GM12872 (cell line): ENCODE results near the gene ETS1.

Source experiments
- CTCF ChIP-seq: IDR thresholded peaks from 3 replicates; pipeline ENCODE4 v1.5.1; 2011; ENCODE audit warnings: low read depth, mild to moderate bottlenecking, low read length, moderate library complexity; ENCODE audit not compliant: insufficient read depth

The ETS1 gene

GRCh38 chr11:128450882-128451651 lies 136.3 kb downstream of the ETS1 start:
- no peak for TF ChIP-seq CTCF

DNA sequence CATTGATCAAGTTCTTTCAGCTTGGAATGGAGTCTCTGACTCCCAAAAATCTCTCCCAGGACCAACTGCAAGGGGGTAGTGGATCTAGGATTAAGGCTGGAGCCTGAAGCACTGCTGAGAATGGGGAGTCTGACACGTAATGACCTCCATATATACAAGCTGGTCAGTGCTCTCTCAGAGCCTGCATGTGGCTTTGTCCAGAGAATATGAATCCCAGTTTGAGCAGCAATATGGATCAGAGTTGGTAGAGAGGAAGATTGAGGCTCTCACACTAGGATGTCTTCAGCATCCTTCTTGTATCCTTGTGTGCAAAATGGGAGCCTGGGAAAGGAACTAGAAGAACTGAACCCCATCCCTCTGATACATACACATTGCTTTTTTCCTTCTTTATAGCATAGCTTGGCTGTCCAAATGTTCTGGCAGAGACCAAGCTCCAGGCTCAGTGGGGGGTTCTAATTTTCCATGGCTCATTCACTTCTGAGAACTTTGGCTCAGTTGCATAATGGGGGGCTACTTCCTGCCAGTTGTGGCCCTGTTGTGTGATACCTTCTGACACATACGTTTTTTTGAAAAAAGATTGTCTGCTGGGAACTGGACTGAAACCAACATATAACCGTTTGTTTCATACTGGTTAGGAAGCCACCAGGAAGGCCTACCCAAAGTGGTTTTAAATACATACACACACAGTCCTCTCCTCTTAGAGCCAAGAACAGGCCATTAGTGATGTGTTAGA lies 138.2 kb downstream of the ETS1 start:
- no peak for TF ChIP-seq CTCF

DNA sequence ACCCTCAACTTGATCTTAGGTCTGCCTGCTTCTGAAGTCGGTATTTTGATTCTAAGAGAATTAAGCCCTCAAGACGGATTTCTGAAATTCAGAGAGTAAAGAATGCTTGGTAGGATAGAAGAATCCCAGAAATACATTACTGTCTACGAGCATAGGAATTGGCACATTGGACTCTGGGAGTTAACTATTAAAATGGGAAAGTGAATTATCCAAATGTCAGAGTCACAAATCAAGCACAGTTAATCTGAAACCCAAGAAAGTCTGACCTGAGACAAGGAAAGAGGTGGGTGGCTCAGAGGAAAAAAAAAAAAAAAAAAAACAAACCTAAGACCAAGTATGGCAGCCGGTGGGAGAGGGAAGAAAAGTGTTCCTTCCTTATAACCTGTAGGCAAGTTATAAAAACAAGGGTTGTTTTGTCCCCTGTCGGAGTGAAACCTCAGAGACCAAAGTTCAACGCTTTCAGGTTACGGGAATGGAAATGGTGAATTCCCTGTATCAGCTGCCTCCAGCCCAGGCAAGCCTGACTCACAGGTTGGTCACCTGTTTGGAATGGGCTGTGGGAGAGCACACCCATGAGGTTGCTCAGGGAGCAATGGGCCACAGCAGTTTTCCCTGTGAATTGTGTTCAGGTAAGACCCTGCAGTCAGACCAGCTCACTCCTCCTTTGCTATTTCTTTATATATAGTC lies 139.0 kb downstream of the ETS1 start:
- no peak for TF ChIP-seq CTCF

DNA sequence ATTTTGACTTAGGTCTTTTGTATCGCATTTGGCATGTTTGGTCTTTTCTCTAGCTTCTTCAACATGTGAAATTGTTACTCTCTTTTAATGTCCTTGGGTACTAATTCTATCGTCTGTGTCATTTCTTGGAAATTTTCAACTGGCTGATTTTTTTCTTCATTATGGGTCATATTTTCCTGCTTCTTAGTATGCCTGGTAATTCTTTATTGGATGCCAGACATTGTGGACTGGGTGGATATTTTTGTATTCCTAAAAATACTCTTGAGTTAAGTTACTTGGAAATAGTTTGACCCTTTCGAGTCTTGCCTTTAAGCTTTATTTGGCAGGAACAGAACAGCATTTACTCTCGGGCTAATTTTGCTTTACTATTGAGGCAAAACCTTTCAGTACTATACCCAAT lies 140.1 kb downstream of the ETS1 start:
- no peak for TF ChIP-seq CTCF

DNA sequence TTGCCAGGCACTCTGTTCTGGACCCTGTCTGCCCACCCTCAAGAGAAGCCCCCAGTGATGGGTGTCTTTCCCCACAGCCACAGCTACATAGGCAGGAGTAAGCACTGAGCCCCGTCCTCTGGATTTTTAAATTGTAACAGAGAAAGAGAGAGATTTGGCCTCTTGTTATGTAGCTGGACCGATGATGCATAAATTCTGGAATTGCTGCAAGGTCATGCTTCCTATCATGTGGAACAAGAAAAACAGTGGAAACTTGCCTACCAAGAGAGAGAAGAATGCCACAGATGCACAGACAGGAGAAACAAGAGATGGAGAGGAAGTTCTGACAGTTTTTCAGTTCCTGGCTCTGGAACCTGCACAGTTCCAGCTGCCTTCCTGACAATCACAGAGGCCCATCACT lies 150.2 kb downstream of the ETS1 start:
- no peak for TF ChIP-seq CTCF

DNA sequence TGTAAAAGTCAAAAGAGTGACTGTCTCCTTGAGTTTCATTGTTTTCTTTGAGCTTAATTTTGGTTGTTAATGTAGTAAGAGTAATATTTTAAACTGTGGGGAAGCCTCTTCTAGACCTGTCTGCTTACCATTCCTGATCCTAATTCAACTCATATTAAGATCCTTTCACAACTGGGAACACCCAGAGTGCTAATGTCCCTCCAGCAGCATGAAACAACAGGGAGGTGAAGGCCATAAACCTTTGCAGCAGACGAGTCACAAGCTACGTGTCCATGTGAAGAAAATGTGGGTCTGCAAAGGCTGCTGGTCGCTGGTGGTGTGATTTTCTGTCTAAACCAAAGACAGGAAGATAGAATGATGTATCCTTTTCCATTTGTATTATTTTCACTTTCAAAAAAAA lies 152.5 kb downstream of the ETS1 start:
- no peak for TF ChIP-seq CTCF

GRCh38 chr11:128434411-128434810 lies 152.9 kb downstream of the ETS1 start:
- TF ChIP-seq CTCF: no peak
